Chondrocyte (in vitro differentiated cells): ENCODE data around the gene VCL. TPM values are rescaled to one million over a fixed set of nuclear protein-coding genes. Genes with fewer than 3 reads are reported as not detected.
A peak's percentile ranks its signal among the peaks of the same experiment; 100 is the strongest.

Experiments used
- DNase-seq: peaks from one replicate; pipeline ENCODE4 v3.0.0; 2021; ENCODE audit warnings: mixed read lengths, low spot score
- H3K27ac Mint-ChIP-seq: one replicate; pipeline ENCODE4 v1.8.0; 2021; ENCODE audit warnings: mild to moderate bottlenecking, moderate library complexity, mixed read lengths; ENCODE audit not compliant: unreplicated experiment
- H3K27me3 Mint-ChIP-seq: 2 replicates; pipeline ENCODE4 v1.8.0; 2021; ENCODE audit warnings: low read depth, mixed read lengths
- H3K36me3 Mint-ChIP-seq: 2 replicates; pipeline ENCODE4 v1.8.0; 2021; ENCODE audit warnings: low read depth, mixed read lengths
- H3K4me1 Mint-ChIP-seq: 2 replicates; pipeline ENCODE4 v1.8.0; 2021; ENCODE audit warnings: low read depth, mild to moderate bottlenecking, mixed read lengths
- H3K4me3 Mint-ChIP-seq: one replicate; pipeline ENCODE4 v1.8.0; 2021; ENCODE audit warnings: mild to moderate bottlenecking, moderate library complexity, mixed read lengths; ENCODE audit not compliant: unreplicated experiment
- H3K9me3 Mint-ChIP-seq: 2 replicates; pipeline ENCODE4 v1.8.0; 2021; ENCODE audit warnings: low read depth, mixed read lengths
- CTCF ChIP-seq: fragments of 200-600 bp; sonication (generic); IDR thresholded peaks from 2 replicates; pipeline ENCODE4 v1.5.0; 2021; ENCODE audit warnings: antibody characterized with exemption, mild to moderate bottlenecking, moderate library complexity
- total RNA-seq: library from RNA; stranded (reverse); gene quantifications from 3 replicates; pipeline ENCODE4 v1.2.1, GENCODE V29; 2021

VCL gene
- total RNA-seq, 1 donor from 2014 or later, result 498 TPM

- H3K36me3 Mint-ChIP-seq, result no peaks in the 10 kb centered on the region
- peaks cover 43% of the 10 kb centered on the region for H3K4me1 Mint-ChIP-seq
- peak overlapping the region; percentile 88 for H3K27ac Mint-ChIP-seq
- TF ChIP-seq CTCF, result no peak
- no peaks in the 10 kb centered on the region for H3K27me3 Mint-ChIP-seq
- H3K9me3 Mint-ChIP-seq, result no peaks in the 10 kb centered on the region
- H3K4me3 Mint-ChIP-seq, result peak overlapping the region; percentile 11
- DNase-seq, result no peak
Measured at GRCh38 chr10:73968098-73968521, 29.8 kb upstream of the VCL start.

- no peak overlapping the region for H3K4me3 Mint-ChIP-seq
- peaks cover 43% of the 10 kb centered on the region for H3K4me1 Mint-ChIP-seq
- H3K27me3 Mint-ChIP-seq, result no peaks in the 10 kb centered on the region
- no peak for TF ChIP-seq CTCF
- H3K27ac Mint-ChIP-seq, result no peak overlapping the region
- no peaks in the 10 kb centered on the region for H3K36me3 Mint-ChIP-seq
- DNase-seq, result no peak
- no peaks in the 10 kb centered on the region for H3K9me3 Mint-ChIP-seq
Measured at GRCh38 chr10:73969224-73969841, 28.6 kb upstream of the VCL start.

GRCh38 chr10:73970845-73971244 lies 27.1 kb upstream of the VCL start:
- no peak overlapping the region for H3K4me3 Mint-ChIP-seq
- peaks cover 4% of the 10 kb centered on the region for H3K9me3 Mint-ChIP-seq
- DNase-seq, result no peak
- no peaks in the 10 kb centered on the region for H3K36me3 Mint-ChIP-seq
- no peaks in the 10 kb centered on the region for H3K27me3 Mint-ChIP-seq
- no peak overlapping the region for H3K27ac Mint-ChIP-seq
- peaks cover 38% of the 10 kb centered on the region for H3K4me1 Mint-ChIP-seq
- no peak for TF ChIP-seq CTCF

GRCh38 chr10:73971636-73972354 lies 26.1 kb upstream of the VCL start:
- peaks cover 28% of the 10 kb centered on the region for H3K4me1 Mint-ChIP-seq
- no peaks in the 10 kb centered on the region for H3K36me3 Mint-ChIP-seq
- no peak for DNase-seq
- TF ChIP-seq CTCF, result no peak
- H3K9me3 Mint-ChIP-seq, result peaks cover 4% of the 10 kb centered on the region
- no peak overlapping the region for H3K27ac Mint-ChIP-seq
- H3K4me3 Mint-ChIP-seq, result no peak overlapping the region
- H3K27me3 Mint-ChIP-seq, result no peaks in the 10 kb centered on the region

- no peaks in the 10 kb centered on the region for H3K36me3 Mint-ChIP-seq
- no peak for TF ChIP-seq CTCF
- H3K9me3 Mint-ChIP-seq, result peaks cover 4% of the 10 kb centered on the region
- H3K27ac Mint-ChIP-seq, result no peak overlapping the region
- no peaks in the 10 kb centered on the region for H3K27me3 Mint-ChIP-seq
- DNase-seq, result no peak
- H3K4me3 Mint-ChIP-seq, result no peak overlapping the region
- H3K4me1 Mint-ChIP-seq, result peaks cover 13% of the 10 kb centered on the region
Measured at GRCh38 chr10:73973427-73973826, 24.5 kb upstream of the VCL start.
